HL-60 (cell line): ENCODE data around the gene TRAPPC6A.

ENCODE experiments used
- DNase-seq, 2 experiments: peaks; one replicate each; pipeline ENCODE4 v3.0.0-alpha.2; 2010 to 2020; ENCODE audit warnings: low read depth in 1 of 2, low spot score in 1 of 2
- H3K27ac ChIP-seq: fragments of 250-450 bp; sonication (Bioruptor Pico); replicated peaks from 2 replicates; pipeline ENCODE4 v1.5.1; 2020; ENCODE audit warnings: mild to moderate bottlenecking, moderate library complexity
- H3K27me3 ChIP-seq: fragments of 250-450 bp; sonication (Bioruptor Pico); 2 replicates; pipeline ENCODE4 v1.5.1; 2021; ENCODE audit warnings: mild to moderate bottlenecking, moderate library complexity; ENCODE audit not compliant: insufficient read depth, poor library complexity, severe bottlenecking
- H3K4me3 ChIP-seq: replicated peaks from 2 replicates; pipeline ENCODE4 v1.5.1; 2011; ENCODE audit warnings: mild to moderate bottlenecking, control low read depth, low read length; ENCODE audit not compliant: insufficient read depth
- GABPA ChIP-seq: IDR thresholded peaks from 2 replicates; pipeline ENCODE4 v1.6.1; 2012; ENCODE audit warnings: low read depth
- POLR2AphosphoS5 ChIP-seq: IDR thresholded peaks from 2 replicates; pipeline ENCODE4 v1.6.1; 2012; ENCODE audit warnings: low read depth
- SPI1 ChIP-seq: IDR thresholded peaks from 2 replicates; pipeline ENCODE4 v1.6.1; 2012; ENCODE audit warnings: low read depth, mild to moderate bottlenecking, borderline replicate concordance
- TF ChIP-seq, protein P1 (sequence below): IDR thresholded peaks from 2 replicates; pipeline ENCODE4 v1.6.1; 2012; ENCODE audit warnings: low read depth; ENCODE audit not compliant: insufficient replicate concordance
- TF ChIP-seq, protein P2 (sequence below): IDR thresholded peaks from one replicate; pipeline ENCODE4 v1.5.1; 2011; ENCODE audit warnings: low read length, control low read depth, inconsistent platforms; ENCODE audit not compliant: insufficient read depth

The TRAPPC6A gene

DNA sequence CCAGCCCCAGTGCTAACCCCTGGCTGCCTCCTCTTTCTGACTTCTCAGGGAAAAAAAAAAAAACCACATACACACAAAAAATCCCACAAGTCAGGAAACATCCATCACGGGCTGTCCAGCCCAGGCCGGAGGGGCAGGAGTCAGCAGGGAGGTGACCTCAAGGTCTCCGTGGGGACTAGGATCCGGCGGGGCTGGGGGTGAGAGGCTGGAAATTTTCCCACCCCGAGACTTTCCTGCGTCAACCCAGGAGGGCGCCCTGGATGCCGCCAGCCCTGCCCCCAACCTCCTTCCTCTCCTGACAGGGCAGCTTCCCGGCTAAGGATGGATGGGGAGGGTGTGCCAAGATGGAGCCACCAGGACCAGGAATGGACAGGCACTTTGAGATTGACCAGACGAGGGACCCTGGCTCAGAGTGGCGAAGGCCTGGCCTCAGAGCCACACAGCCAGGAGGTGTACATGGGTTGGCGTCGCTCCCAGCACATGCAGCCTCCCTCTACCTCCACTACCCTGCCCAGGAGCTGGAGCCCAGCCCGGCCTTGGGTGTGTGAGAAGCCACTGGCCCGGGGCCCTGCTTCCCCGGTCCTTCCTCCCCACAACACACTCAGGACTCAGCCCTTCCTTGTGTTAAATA lies 33.8 kb upstream of the TRAPPC6A start:
- no peak for DNase-seq
- TF ChIP-seq GABPA: no peak
- TF ChIP-seq, protein P1, sequence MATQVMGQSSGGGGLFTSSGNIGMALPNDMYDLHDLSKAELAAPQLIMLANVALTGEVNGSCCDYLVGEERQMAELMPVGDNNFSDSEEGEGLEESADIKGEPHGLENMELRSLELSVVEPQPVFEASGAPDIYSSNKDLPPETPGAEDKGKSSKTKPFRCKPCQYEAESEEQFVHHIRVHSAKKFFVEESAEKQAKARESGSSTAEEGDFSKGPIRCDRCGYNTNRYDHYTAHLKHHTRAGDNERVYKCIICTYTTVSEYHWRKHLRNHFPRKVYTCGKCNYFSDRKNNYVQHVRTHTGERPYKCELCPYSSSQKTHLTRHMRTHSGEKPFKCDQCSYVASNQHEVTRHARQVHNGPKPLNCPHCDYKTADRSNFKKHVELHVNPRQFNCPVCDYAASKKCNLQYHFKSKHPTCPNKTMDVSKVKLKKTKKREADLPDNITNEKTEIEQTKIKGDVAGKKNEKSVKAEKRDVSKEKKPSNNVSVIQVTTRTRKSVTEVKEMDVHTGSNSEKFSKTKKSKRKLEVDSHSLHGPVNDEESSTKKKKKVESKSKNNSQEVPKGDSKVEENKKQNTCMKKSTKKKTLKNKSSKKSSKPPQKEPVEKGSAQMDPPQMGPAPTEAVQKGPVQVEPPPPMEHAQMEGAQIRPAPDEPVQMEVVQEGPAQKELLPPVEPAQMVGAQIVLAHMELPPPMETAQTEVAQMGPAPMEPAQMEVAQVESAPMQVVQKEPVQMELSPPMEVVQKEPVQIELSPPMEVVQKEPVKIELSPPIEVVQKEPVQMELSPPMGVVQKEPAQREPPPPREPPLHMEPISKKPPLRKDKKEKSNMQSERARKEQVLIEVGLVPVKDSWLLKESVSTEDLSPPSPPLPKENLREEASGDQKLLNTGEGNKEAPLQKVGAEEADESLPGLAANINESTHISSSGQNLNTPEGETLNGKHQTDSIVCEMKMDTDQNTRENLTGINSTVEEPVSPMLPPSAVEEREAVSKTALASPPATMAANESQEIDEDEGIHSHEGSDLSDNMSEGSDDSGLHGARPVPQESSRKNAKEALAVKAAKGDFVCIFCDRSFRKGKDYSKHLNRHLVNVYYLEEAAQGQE: no peak
- no peak for TF ChIP-seq SPI1
- no peak for TF ChIP-seq POLR2AphosphoS5
- TF ChIP-seq, protein P2, sequence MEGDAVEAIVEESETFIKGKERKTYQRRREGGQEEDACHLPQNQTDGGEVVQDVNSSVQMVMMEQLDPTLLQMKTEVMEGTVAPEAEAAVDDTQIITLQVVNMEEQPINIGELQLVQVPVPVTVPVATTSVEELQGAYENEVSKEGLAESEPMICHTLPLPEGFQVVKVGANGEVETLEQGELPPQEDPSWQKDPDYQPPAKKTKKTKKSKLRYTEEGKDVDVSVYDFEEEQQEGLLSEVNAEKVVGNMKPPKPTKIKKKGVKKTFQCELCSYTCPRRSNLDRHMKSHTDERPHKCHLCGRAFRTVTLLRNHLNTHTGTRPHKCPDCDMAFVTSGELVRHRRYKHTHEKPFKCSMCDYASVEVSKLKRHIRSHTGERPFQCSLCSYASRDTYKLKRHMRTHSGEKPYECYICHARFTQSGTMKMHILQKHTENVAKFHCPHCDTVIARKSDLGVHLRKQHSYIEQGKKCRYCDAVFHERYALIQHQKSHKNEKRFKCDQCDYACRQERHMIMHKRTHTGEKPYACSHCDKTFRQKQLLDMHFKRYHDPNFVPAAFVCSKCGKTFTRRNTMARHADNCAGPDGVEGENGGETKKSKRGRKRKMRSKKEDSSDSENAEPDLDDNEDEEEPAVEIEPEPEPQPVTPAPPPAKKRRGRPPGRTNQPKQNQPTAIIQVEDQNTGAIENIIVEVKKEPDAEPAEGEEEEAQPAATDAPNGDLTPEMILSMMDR: no peak
- Histone ChIP-seq H3K27ac (no peak overlapping the region), H3K4me3 (no peak overlapping the region), H3K27me3 (peaks cover 22% of the 10 kb centered on the region)

DNA sequence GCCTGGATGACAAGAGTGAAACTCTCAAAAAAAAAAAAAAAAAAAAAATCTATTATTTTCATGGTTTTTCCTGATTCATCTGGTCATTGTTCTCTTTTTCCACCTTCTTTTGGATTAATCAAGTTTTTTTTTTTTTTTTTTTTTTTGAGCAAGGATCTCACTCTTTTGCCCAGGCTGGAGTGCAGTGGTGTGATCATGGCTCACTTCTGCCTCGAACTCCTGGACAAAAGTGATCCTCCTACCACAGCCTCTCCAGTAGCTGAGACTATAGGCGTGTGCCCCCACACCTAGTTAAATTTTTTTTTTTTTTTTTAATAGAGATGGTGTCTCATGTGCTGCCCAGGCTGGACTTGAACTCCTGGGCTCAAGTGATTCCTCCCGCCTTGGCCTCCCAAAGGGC lies 28.3 kb upstream of the TRAPPC6A start:
- Histone ChIP-seq H3K4me3 (no peak overlapping the region), H3K27me3 (no peaks in the 10 kb centered on the region), H3K27ac (no peak overlapping the region)
- TF ChIP-seq SPI1 (no peak), POLR2AphosphoS5 (no peak), GABPA (no peak)
- TF ChIP-seq, protein P1: no peak
- TF ChIP-seq, protein P2: no peak
- no peak for DNase-seq

DNA sequence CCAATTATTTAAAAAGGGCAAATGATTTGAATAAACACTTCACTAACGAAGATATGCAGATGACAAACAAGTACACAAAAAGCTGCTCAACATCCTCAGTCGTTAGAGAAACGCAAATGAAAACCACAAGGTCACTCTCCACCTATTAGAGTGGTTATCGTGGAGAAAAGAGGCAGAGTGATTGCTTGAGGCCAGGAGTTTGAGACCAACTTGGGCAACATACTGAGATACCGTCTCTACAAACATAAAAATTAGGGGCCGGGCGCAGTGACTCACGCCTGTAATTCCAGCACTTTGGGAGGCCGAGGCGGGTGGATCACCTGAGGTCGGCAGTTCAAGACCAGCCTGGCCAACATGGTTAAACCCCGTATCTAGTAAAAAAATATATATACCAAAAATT lies 27.8 kb upstream of the TRAPPC6A start:
- Histone ChIP-seq H3K27ac (no peak overlapping the region), H3K4me3 (no peak overlapping the region), H3K27me3 (no peaks in the 10 kb centered on the region)
- no peak for DNase-seq
- no peak for TF ChIP-seq GABPA
- TF ChIP-seq SPI1: no peak
- TF ChIP-seq, protein P2: no peak
- TF ChIP-seq, protein P1: no peak
- TF ChIP-seq POLR2AphosphoS5: no peak
